ENCODE results near the gene SLC35G3.

The SLC35G3 gene

DNA sequence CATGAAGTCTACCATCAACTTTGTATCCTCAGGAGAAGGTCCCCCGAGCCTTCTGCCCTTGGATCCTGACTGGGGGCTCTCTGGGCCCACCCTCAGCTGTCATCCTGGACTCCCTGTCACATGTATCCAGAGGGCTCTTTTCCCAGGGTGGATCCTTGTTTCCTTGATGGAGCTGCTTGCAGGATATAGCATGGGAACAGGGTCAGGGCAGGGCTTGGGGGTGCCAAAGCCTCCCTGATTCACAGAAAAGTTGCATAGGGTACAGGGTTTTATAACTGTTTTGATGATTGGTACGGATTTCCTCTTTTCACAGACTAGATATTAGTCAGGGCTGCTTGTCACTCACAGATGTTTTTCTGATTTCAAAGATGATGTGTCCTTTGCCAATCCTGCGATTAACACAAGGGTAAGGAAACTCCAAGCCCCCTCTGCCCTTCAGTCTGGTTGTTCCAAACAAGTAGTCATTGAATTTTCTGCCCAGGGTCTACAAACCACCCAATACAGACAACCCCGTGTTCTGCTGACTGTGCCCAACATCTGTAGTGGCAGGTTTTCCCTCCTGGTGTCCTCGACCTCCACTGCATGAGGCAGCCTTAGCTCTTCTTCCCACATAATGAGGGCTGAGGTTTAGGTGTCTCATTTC is 20.6 kb upstream of the SLC35G3 start:
- DNase-seq (ENCODE audit: low read depth in 1 of 2, low spot score in 1 of 2) = no peak
- TF ChIP-seq, protein P1, sequence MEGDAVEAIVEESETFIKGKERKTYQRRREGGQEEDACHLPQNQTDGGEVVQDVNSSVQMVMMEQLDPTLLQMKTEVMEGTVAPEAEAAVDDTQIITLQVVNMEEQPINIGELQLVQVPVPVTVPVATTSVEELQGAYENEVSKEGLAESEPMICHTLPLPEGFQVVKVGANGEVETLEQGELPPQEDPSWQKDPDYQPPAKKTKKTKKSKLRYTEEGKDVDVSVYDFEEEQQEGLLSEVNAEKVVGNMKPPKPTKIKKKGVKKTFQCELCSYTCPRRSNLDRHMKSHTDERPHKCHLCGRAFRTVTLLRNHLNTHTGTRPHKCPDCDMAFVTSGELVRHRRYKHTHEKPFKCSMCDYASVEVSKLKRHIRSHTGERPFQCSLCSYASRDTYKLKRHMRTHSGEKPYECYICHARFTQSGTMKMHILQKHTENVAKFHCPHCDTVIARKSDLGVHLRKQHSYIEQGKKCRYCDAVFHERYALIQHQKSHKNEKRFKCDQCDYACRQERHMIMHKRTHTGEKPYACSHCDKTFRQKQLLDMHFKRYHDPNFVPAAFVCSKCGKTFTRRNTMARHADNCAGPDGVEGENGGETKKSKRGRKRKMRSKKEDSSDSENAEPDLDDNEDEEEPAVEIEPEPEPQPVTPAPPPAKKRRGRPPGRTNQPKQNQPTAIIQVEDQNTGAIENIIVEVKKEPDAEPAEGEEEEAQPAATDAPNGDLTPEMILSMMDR (IDR thresholded peaks at IDR 0.05; ENCODE audit: insufficient read depth, low read length) = no peak
- no peak for TF ChIP-seq POLR2AphosphoS5 (IDR thresholded peaks at IDR 0.05; ENCODE audit: low read depth)
- TF ChIP-seq SPI1 (IDR thresholded peaks at IDR 0.05; ENCODE audit: borderline replicate concordance, low read depth) = no peak
- TF ChIP-seq GABPA (IDR thresholded peaks at IDR 0.05; ENCODE audit: low read depth) = no peak
- TF ChIP-seq, protein P2, sequence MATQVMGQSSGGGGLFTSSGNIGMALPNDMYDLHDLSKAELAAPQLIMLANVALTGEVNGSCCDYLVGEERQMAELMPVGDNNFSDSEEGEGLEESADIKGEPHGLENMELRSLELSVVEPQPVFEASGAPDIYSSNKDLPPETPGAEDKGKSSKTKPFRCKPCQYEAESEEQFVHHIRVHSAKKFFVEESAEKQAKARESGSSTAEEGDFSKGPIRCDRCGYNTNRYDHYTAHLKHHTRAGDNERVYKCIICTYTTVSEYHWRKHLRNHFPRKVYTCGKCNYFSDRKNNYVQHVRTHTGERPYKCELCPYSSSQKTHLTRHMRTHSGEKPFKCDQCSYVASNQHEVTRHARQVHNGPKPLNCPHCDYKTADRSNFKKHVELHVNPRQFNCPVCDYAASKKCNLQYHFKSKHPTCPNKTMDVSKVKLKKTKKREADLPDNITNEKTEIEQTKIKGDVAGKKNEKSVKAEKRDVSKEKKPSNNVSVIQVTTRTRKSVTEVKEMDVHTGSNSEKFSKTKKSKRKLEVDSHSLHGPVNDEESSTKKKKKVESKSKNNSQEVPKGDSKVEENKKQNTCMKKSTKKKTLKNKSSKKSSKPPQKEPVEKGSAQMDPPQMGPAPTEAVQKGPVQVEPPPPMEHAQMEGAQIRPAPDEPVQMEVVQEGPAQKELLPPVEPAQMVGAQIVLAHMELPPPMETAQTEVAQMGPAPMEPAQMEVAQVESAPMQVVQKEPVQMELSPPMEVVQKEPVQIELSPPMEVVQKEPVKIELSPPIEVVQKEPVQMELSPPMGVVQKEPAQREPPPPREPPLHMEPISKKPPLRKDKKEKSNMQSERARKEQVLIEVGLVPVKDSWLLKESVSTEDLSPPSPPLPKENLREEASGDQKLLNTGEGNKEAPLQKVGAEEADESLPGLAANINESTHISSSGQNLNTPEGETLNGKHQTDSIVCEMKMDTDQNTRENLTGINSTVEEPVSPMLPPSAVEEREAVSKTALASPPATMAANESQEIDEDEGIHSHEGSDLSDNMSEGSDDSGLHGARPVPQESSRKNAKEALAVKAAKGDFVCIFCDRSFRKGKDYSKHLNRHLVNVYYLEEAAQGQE (IDR thresholded peaks at IDR 0.05; ENCODE audit: insufficient replicate concordance, low read depth) = no peak
- Histone ChIP-seq H3K27ac (replicated peaks) (no peak overlapping the region), H3K4me3 (replicated peaks; ENCODE audit: insufficient read depth, low read length) (no peak overlapping the region), H3K27me3 (ENCODE audit: insufficient read depth, poor library complexity, severe bottlenecking) (peaks cover 2% of the 10 kb centered on the region)

GRCh38 chr17:35214192-35214591 is 20.0 kb upstream of the SLC35G3 start:
- Histone ChIP-seq H3K27me3 (ENCODE audit: insufficient read depth, poor library complexity, severe bottlenecking) (peaks cover 2% of the 10 kb centered on the region), H3K4me3 (replicated peaks; ENCODE audit: insufficient read depth, low read length) (no peak overlapping the region), H3K27ac (replicated peaks) (no peak overlapping the region)
- no peak for DNase-seq (ENCODE audit: low read depth in 1 of 2, low spot score in 1 of 2)
- no peak for TF ChIP-seq SPI1 (IDR thresholded peaks at IDR 0.05; ENCODE audit: borderline replicate concordance, low read depth)
- no peak for TF ChIP-seq POLR2AphosphoS5 (IDR thresholded peaks at IDR 0.05; ENCODE audit: low read depth)
- no peak for TF ChIP-seq GABPA (IDR thresholded peaks at IDR 0.05; ENCODE audit: low read depth)
- TF ChIP-seq, protein P2 (IDR thresholded peaks at IDR 0.05; ENCODE audit: insufficient replicate concordance, low read depth) = no peak
- TF ChIP-seq, protein P1 (IDR thresholded peaks at IDR 0.05; ENCODE audit: insufficient read depth, low read length) = no peak

DNA sequence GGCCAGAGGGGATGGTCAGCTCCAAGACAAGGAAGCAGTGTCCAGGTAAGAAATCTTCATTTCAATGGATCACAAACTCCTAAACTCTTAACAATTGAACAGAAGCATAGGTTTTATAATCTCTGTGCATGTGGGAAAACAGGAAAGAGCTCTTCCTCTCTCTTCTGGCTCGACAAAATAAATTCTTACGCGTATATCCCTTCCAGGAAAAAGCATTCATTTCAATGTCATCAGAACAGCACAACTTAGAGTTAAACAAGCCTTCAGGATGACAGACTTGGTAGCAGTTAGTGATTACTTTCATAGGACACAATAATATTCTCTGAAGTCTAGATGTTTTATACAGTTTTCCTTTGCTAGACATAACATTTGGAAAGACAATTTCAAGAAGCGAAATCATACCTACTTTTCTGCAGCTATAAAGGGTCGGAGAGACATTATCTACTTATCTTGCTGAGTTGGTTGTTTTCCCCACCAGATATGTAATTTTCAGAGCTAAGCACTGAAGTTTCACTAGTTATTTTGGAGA is 19.3 kb upstream of the SLC35G3 start:
- no peak overlapping the region for H3K4me3 ChIP-seq (replicated peaks; ENCODE audit: insufficient read depth, low read length)
- H3K27me3 ChIP-seq (ENCODE audit: insufficient read depth, poor library complexity, severe bottlenecking) = peaks cover 2% of the 10 kb centered on the region
- H3K27ac ChIP-seq (replicated peaks) = no peak overlapping the region
- TF ChIP-seq, protein P2 (IDR thresholded peaks at IDR 0.05; ENCODE audit: insufficient replicate concordance, low read depth) = no peak
- TF ChIP-seq POLR2AphosphoS5 (IDR thresholded peaks at IDR 0.05; ENCODE audit: low read depth) (no peak), GABPA (IDR thresholded peaks at IDR 0.05; ENCODE audit: low read depth) (no peak), SPI1 (IDR thresholded peaks at IDR 0.05; ENCODE audit: borderline replicate concordance, low read depth) (no peak)
- TF ChIP-seq, protein P1 (IDR thresholded peaks at IDR 0.05; ENCODE audit: insufficient read depth, low read length) = no peak
- DNase-seq (ENCODE audit: low read depth in 1 of 2, low spot score in 1 of 2) = no peak

All from HL-60 (cell line).